ENCODE data around the gene WNT6. TPM values are rescaled to one million over a fixed set of nuclear protein-coding genes. Genes with fewer than 3 reads are reported as not detected.
A peak's percentile ranks its signal among the peaks of the same experiment; 100 is the strongest.
"Not testable (repeated sequence)": the region's sequence is repeated elsewhere in the genome, so short reads cannot be mapped to it uniquely, and the experiment has no call there.

WNT6 gene
- total RNA-seq, 1 donor from 2014 or later, result not detected

- DNase-seq (ENCODE audit: low read depth in 2 of 2), result no peak
Observed at GRCh38 chr2:218830526-218831306, 28.9 kb upstream of the WNT6 start.

GRCh38 chr2:218831378-218831990 is 28.1 kb upstream of the WNT6 start, which contains the start of gene PRKAG3:
Gene PRKAG3 (minus strand): TSS chr2:218831803.
- DNase-seq (ENCODE audit: low read depth in 2 of 2), result no peak

- no peak for DNase-seq (ENCODE audit: low read depth in 2 of 2)
Observed at GRCh38 chr2:218832081-218832480, 27.5 kb upstream of the WNT6 start.

- peak in 1 of 2 donors; percentile 53 for DNase-seq (ENCODE audit: low read depth in 2 of 2)
Observed at GRCh38 chr2:218832520-218832919, 27.1 kb upstream of the WNT6 start.

- DNase-seq (ENCODE audit: low read depth in 2 of 2), result peak in 1 of 2 donors; percentile 7
Observed at GRCh38 chr2:218833023-218833609, 26.5 kb upstream of the WNT6 start.

- DNase-seq (ENCODE audit: low read depth in 2 of 2), result no peak
Observed at GRCh38 chr2:218834685-218835084, 24.9 kb upstream of the WNT6 start.

GRCh38 chr2:218837495-218837894 is 22.1 kb upstream of the WNT6 start:
- no peak for DNase-seq (ENCODE audit: low read depth in 2 of 2)

- no peak for DNase-seq (ENCODE audit: low read depth in 2 of 2)
Observed at GRCh38 chr2:218839430-218839829, 20.2 kb upstream of the WNT6 start.

GRCh38 chr2:218839888-218840287 is 19.7 kb upstream of the WNT6 start:
- no peak for DNase-seq (ENCODE audit: low read depth in 2 of 2)

GRCh38 chr2:218844334-218844733 is 15.3 kb upstream of the WNT6 start:
- not testable (repeated sequence) for DNase-seq (ENCODE audit: low read depth in 2 of 2)

GRCh38 chr2:218846963-218847362 is 12.6 kb upstream of the WNT6 start:
- DNase-seq (ENCODE audit: low read depth in 2 of 2), result not testable (repeated sequence)

GRCh38 chr2:218849721-218850120 is 9.9 kb upstream of the WNT6 start:
- DNase-seq (ENCODE audit: low read depth in 2 of 2), result no peak

GRCh38 chr2:218850796-218851195 is 8.8 kb upstream of the WNT6 start:
- DNase-seq (ENCODE audit: low read depth in 2 of 2), result no peak

GRCh38 chr2:218851286-218851685 is 8.3 kb upstream of the WNT6 start:
- DNase-seq (ENCODE audit: low read depth in 2 of 2), result no peak

- peak; percentile 67 for DNase-seq (ENCODE audit: low read depth in 2 of 2)
Observed at GRCh38 chr2:218852911-218853667, 6.5 kb upstream of the WNT6 start.

- peak in 1 of 2 donors; percentile 17 for DNase-seq (ENCODE audit: low read depth in 2 of 2)
Observed at GRCh38 chr2:218853766-218854165, 5.8 kb upstream of the WNT6 start.

GRCh38 chr2:218854860-218855259 is 4.7 kb upstream of the WNT6 start:
- DNase-seq (ENCODE audit: low read depth in 2 of 2), result no peak

GRCh38 chr2:218855305-218856166 is 4.1 kb upstream of the WNT6 start:
- DNase-seq (ENCODE audit: low read depth in 2 of 2), result no peak

- no peak for DNase-seq (ENCODE audit: low read depth in 2 of 2)
Observed at GRCh38 chr2:218856167-218856895, 3.3 kb upstream of the WNT6 start.

- no peak for DNase-seq (ENCODE audit: low read depth in 2 of 2)
Observed at GRCh38 chr2:218856896-218857243, 2.7 kb upstream of the WNT6 start.

All from lung microvascular endothelial cell (primary cell).